ENCODE data around the gene SLIT3.

Gene SLIT3

GRCh38 chr5:169280696-169281095 is 20.2 kb downstream of the SLIT3 start:
- FAIRE-seq (no peak), DNase-seq (ENCODE audit: insufficient read length, low spot score) (no peak)
- no peak for TF ChIP-seq CTCF (IDR thresholded peaks at IDR 0.05; ENCODE audit: insufficient read depth, missing control alignments)

GRCh38 chr5:169280286-169280685 is 20.7 kb downstream of the SLIT3 start:
- FAIRE-seq (no peak), DNase-seq (ENCODE audit: insufficient read length, low spot score) (no peak)
- TF ChIP-seq CTCF (IDR thresholded peaks at IDR 0.05; ENCODE audit: insufficient read depth, missing control alignments): no peak

- TF ChIP-seq CTCF (IDR thresholded peaks at IDR 0.05; ENCODE audit: insufficient read depth, missing control alignments): no peak
- FAIRE-seq: no peak
Observed at GRCh38 chr5:169279125-169279524, 21.8 kb downstream of the SLIT3 start.

GRCh38 chr5:169273881-169274280 is 27.1 kb downstream of the SLIT3 start:
- TF ChIP-seq CTCF (IDR thresholded peaks at IDR 0.05; ENCODE audit: insufficient read depth, missing control alignments): no peak
- no peak for DNase-seq (ENCODE audit: insufficient read length, low spot score)
- no peak for FAIRE-seq

More at GRCh38 chr5:169279125-169279524, 21.8 kb downstream of the SLIT3 start:
- DNase-seq (ENCODE audit: insufficient read length, low spot score): no peak

- DNase-seq (ENCODE audit: insufficient read length, low spot score) (no peak), FAIRE-seq (no peak)
- no peak for TF ChIP-seq CTCF (IDR thresholded peaks at IDR 0.05; ENCODE audit: insufficient read depth, missing control alignments)
Observed at GRCh38 chr5:169273451-169273850, 27.5 kb downstream of the SLIT3 start.

GRCh38 chr5:169272731-169273427 is 28.1 kb downstream of the SLIT3 start:
- FAIRE-seq (no peak), DNase-seq (ENCODE audit: insufficient read length, low spot score) (no peak)
- TF ChIP-seq CTCF (IDR thresholded peaks at IDR 0.05; ENCODE audit: insufficient read depth, missing control alignments): no peak

GRCh38 chr5:169272111-169272510 is 28.8 kb downstream of the SLIT3 start:
- FAIRE-seq (no peak), DNase-seq (ENCODE audit: insufficient read length, low spot score) (no peak)
- no peak for TF ChIP-seq CTCF (IDR thresholded peaks at IDR 0.05; ENCODE audit: insufficient read depth, missing control alignments)

All from D721Med (cell line).